OCI-LY7 (cell line): ENCODE measurements around the gene CFAP157. TPM values are rescaled to one million over a fixed set of nuclear protein-coding genes. Genes with fewer than 3 reads are reported as not detected.
A peak's percentile ranks its signal among the peaks of the same experiment; 100 is the strongest.

Experiments
- BruUV-seq: library from RNA; stranded (reverse); fragments of 400-500 nt; replicated peaks from 2 replicates; lab custom pipeline; 2021; lab: Mats Ljungman, UMichigan
- CTCF ChIA-PET: fragments of 300-600 bp; sonication (Branson Sonifier 250); formaldehyde crosslinking; loops from one replicate; lab custom pipeline; 2022; ENCODE audit warnings: antibody characterized with exemption; ENCODE audit not compliant: unreplicated experiment; lab: Charles Lee
- POLR2A ChIA-PET: fragments of 300-600 bp; sonication (Branson Sonifier 250); formaldehyde crosslinking; loops from one replicate; lab custom pipeline; 2022; ENCODE audit warnings: antibody characterized with exemption; lab: Charles Lee
- DNase-seq: peaks from one replicate; pipeline ENCODE4 v3.0.0-alpha.2; 2015; ENCODE audit warnings: low spot score
- H2AFZ ChIP-seq: fragments of 200-600 bp; sonication (generic), shearing (Covaris generic); 2 replicates; pipeline ENCODE4 v1.6.1; 2014; ENCODE audit warnings: mild to moderate bottlenecking, antibody characterized with exemption, low read length, moderate library complexity
- H3K27ac ChIP-seq: fragments of 200-600 bp; sonication (generic); 2 replicates; pipeline ENCODE4 v1.5.1; 2014; ENCODE audit warnings: mixed run types, low read depth, mild to moderate bottlenecking, moderate library complexity, low read length, inconsistent platforms; ENCODE audit not compliant: poor library complexity, severe bottlenecking
- H3K36me3 ChIP-seq: fragments of 200-600 bp; sonication (generic); 2 replicates; pipeline ENCODE4 v1.6.1; 2014; ENCODE audit warnings: mild to moderate bottlenecking, antibody characterized with exemption, low read length, moderate library complexity, mixed read lengths; ENCODE audit not compliant: insufficient read depth
- H3K4me1 ChIP-seq: fragments of 200-600 bp; sonication (generic); 2 replicates; pipeline ENCODE4 v1.5.1; 2014; ENCODE audit warnings: mild to moderate bottlenecking, low read length; ENCODE audit not compliant: insufficient read depth, poor library complexity, severe bottlenecking
- H3K4me2 ChIP-seq: fragments of 200-600 bp; sonication (generic); 2 replicates; pipeline ENCODE4 v1.6.1; 2014; ENCODE audit warnings: mild to moderate bottlenecking, low read length
- H3K4me3 ChIP-seq: fragments of 200-600 bp; sonication (generic); 2 replicates; pipeline ENCODE4 v1.5.1; 2014; ENCODE audit warnings: mild to moderate bottlenecking, low read depth, low read length; ENCODE audit not compliant: poor library complexity, severe bottlenecking
- H3K79me2 ChIP-seq: fragments of 200-600 bp; sonication (generic); 2 replicates; pipeline ENCODE4 v1.6.1; 2016; ENCODE audit warnings: low read depth, mild to moderate bottlenecking, low read length, moderate library complexity, mixed read lengths; ENCODE audit not compliant: insufficient read depth
- H3K9me2 ChIP-seq: fragments of 200-600 bp; sonication (generic); 2 replicates; pipeline ENCODE4 v1.6.1; 2016; ENCODE audit warnings: mild to moderate bottlenecking, low read length, mixed read lengths; ENCODE audit not compliant: insufficient read depth
- H3K9me3 ChIP-seq: fragments of 200-600 bp; sonication (generic); 2 replicates; pipeline ENCODE4 v1.6.1; 2014; ENCODE audit warnings: mild to moderate bottlenecking, mixed run types, low read length, mixed read lengths
- H4K20me1 ChIP-seq: fragments of 200-600 bp; sonication (generic); 2 replicates; pipeline ENCODE4 v1.6.1; 2014; ENCODE audit warnings: mild to moderate bottlenecking, antibody characterized with exemption, low read length, moderate library complexity, mixed read lengths; ENCODE audit not compliant: insufficient read depth
- EZH2phosphoT487 ChIP-seq: fragments of 200-600 bp; sonication (generic); IDR thresholded peaks from 2 replicates; pipeline ENCODE4 v1.6.1; 2018; ENCODE audit warnings: low read depth, borderline replicate concordance, mild to moderate bottlenecking, mixed run types, antibody characterized with exemption, low read length, moderate library complexity, mixed read lengths
- intact Hi-C: fragments of 100-400 bp; cut with micrococcal nuclease; formaldehyde crosslinking; loops from one replicate; pipeline ENCODE4 v1.10.0; 2022; ENCODE audit not compliant: unreplicated experiment
- total RNA-seq, 2 experiments: library from RNA; depleted of rRNA in 1 of 2; stranded (reverse); fragments of >200 nt in 1 of 2; shearing (Covaris generic) in 1 of 2; gene quantifications; 2 replicates each; pipeline ENCODE4 v1.2.3, GENCODE V29; 2014 to 2022
- TF ChIP-seq, protein P1 (sequence below): fragments of 200-600 bp; sonication (generic); conservative IDR thresholded peaks from 2 replicates; pipeline ENCODE4 v1.5.1; 2014; ENCODE audit warnings: mild to moderate bottlenecking, antibody characterized with exemption, low read length, moderate library complexity, mixed read lengths

CFAP157 gene
- total RNA-seq, 2 experiments from 2014 or later, result 0.13 to 0.22 TPM

GRCh38 chr9:127711226-127711701, 4.5 kb downstream of the CFAP157 start:
- DNase-seq, result peak; percentile 33
- H3K4me1 ChIP-seq, result peaks cover 25% of the 10 kb centered on the region
- H3K79me2 ChIP-seq, result no peaks in the 10 kb centered on the region
- TF ChIP-seq, protein P1, sequence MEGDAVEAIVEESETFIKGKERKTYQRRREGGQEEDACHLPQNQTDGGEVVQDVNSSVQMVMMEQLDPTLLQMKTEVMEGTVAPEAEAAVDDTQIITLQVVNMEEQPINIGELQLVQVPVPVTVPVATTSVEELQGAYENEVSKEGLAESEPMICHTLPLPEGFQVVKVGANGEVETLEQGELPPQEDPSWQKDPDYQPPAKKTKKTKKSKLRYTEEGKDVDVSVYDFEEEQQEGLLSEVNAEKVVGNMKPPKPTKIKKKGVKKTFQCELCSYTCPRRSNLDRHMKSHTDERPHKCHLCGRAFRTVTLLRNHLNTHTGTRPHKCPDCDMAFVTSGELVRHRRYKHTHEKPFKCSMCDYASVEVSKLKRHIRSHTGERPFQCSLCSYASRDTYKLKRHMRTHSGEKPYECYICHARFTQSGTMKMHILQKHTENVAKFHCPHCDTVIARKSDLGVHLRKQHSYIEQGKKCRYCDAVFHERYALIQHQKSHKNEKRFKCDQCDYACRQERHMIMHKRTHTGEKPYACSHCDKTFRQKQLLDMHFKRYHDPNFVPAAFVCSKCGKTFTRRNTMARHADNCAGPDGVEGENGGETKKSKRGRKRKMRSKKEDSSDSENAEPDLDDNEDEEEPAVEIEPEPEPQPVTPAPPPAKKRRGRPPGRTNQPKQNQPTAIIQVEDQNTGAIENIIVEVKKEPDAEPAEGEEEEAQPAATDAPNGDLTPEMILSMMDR, result no peak
- TF ChIP-seq EZH2phosphoT487, result no peak
- H3K9me2 ChIP-seq, result no peaks in the 10 kb centered on the region
- no peak overlapping the region for H2AFZ ChIP-seq
- no peaks in the 10 kb centered on the region; the same call in 1 of the 2 replicates for H4K20me1 ChIP-seq
- POLR2A ChIA-PET, result no interaction called here
- no TSS peak for BruUV-seq
- no peaks in the 10 kb centered on the region for H3K36me3 ChIP-seq
- intact Hi-C loops, result no loop called here
- H3K9me3 ChIP-seq, result no peaks in the 10 kb centered on the region
- CTCF ChIA-PET, result no interaction called here
- no peak overlapping the region for H3K4me2 ChIP-seq
- no peak overlapping the region for H3K4me3 ChIP-seq
- H3K27ac ChIP-seq, result no peak overlapping the region

DNA sequence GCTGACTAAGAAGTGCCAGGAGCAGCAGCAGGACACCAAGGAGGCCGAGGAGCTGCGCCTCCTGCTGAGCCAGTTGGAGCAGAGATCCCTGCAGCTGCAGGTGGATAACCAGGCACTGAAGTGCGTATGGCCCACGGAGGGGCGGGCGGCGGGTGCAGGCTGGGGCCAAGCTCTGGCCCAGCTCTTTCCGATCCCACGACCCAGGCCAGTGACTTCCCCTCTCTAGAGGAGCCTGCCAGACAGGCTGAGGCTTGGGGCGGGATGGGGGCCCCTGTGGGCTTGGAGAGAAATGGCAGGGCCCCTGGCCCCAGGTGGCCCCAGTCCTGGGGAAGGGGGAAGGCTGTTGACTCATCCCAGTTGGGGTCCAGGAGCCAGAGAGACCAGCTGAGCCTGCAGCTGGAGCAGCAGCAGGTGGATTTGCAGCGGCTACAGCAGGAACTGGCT, 5.1 kb downstream of the CFAP157 start:
- Histone ChIP-seq H2AFZ (no peak overlapping the region), H4K20me1 (no peaks in the 10 kb centered on the region; the same call in 1 of the 2 replicates), H3K4me1 (peaks cover 27% of the 10 kb centered on the region), H3K9me2 (no peaks in the 10 kb centered on the region), H3K27ac (no peak overlapping the region), H3K36me3 (no peaks in the 10 kb centered on the region), H3K4me3 (no peak overlapping the region), H3K9me3 (no peaks in the 10 kb centered on the region), H3K4me2 (no peak overlapping the region), H3K79me2 (no peaks in the 10 kb centered on the region)
- intact Hi-C loops, result no loop called here
- DNase-seq, result no peak
- BruUV-seq, result no TSS peak
- ChIA-PET POLR2A (no interaction called here), CTCF (no interaction called here)
- TF ChIP-seq, protein P1, result no peak
- no peak for TF ChIP-seq EZH2phosphoT487

- ChIA-PET CTCF (no interaction called here), POLR2A (no interaction called here)
- BruUV-seq, result no TSS peak
- no peaks in the 10 kb centered on the region for H3K36me3 ChIP-seq
- peaks cover 22% of the 10 kb centered on the region for H3K4me1 ChIP-seq
- no peaks in the 10 kb centered on the region for H3K9me2 ChIP-seq
- H3K4me3 ChIP-seq, result no peak overlapping the region
- no peak for TF ChIP-seq EZH2phosphoT487
- TF ChIP-seq, protein P1, result no peak
- H3K9me3 ChIP-seq, result no peaks in the 10 kb centered on the region
- no peak overlapping the region for H3K4me2 ChIP-seq
- DNase-seq, result no peak
- no peak overlapping the region for H2AFZ ChIP-seq
- no peaks in the 10 kb centered on the region for H3K79me2 ChIP-seq
- H4K20me1 ChIP-seq, result no peaks in the 10 kb centered on the region; the same call in 1 of the 2 replicates
- H3K27ac ChIP-seq, result no peak overlapping the region
- intact Hi-C loops, result no loop called here
These were observed 5.6 kb downstream of the CFAP157 start for GRCh38 chr9:127712371-127712770.
